ENCODE results near the gene OR8B2. TPM values are rescaled to one million over a fixed set of nuclear protein-coding genes. Genes with fewer than 3 reads are reported as not detected.

OR8B2 gene
- total RNA-seq, 1 donor from 2014 or later: not detected

- H3K4me1 Mint-ChIP-seq (ENCODE audit: unreplicated experiment): no peaks in the 10 kb centered on the region
- H3K4me3 Mint-ChIP-seq (ENCODE audit: unreplicated experiment): no peak overlapping the region
- H3K27me3 Mint-ChIP-seq (ENCODE audit: unreplicated experiment): no peaks in the 10 kb centered on the region
- no peak overlapping the region for H3K27ac Mint-ChIP-seq (ENCODE audit: unreplicated experiment)
- no peaks in the 10 kb centered on the region for H3K36me3 Mint-ChIP-seq (ENCODE audit: unreplicated experiment)
- TF ChIP-seq, protein P1, sequence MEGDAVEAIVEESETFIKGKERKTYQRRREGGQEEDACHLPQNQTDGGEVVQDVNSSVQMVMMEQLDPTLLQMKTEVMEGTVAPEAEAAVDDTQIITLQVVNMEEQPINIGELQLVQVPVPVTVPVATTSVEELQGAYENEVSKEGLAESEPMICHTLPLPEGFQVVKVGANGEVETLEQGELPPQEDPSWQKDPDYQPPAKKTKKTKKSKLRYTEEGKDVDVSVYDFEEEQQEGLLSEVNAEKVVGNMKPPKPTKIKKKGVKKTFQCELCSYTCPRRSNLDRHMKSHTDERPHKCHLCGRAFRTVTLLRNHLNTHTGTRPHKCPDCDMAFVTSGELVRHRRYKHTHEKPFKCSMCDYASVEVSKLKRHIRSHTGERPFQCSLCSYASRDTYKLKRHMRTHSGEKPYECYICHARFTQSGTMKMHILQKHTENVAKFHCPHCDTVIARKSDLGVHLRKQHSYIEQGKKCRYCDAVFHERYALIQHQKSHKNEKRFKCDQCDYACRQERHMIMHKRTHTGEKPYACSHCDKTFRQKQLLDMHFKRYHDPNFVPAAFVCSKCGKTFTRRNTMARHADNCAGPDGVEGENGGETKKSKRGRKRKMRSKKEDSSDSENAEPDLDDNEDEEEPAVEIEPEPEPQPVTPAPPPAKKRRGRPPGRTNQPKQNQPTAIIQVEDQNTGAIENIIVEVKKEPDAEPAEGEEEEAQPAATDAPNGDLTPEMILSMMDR (IDR thresholded peaks at IDR 0.05): no peak
- H3K9me3 Mint-ChIP-seq (ENCODE audit: unreplicated experiment): no peaks in the 10 kb centered on the region
- DNase-seq (ENCODE audit: extremely low spot score, unreplicated experiment): no peak
These were observed 40.0 kb downstream of the OR8B2 start for GRCh38 chr11:124344346-124344745.

GRCh38 chr11:124340142-124340447 is 44.2 kb downstream of the OR8B2 start:
- TF ChIP-seq, protein P1 (IDR thresholded peaks at IDR 0.05): no peak
- Mint-ChIP-seq H3K27ac (ENCODE audit: unreplicated experiment) (no peak overlapping the region), H3K27me3 (ENCODE audit: unreplicated experiment) (no peaks in the 10 kb centered on the region), H3K4me3 (ENCODE audit: unreplicated experiment) (no peak overlapping the region), H3K9me3 (ENCODE audit: unreplicated experiment) (no peaks in the 10 kb centered on the region), H3K36me3 (ENCODE audit: unreplicated experiment) (no peaks in the 10 kb centered on the region), H3K4me1 (ENCODE audit: unreplicated experiment) (no peaks in the 10 kb centered on the region)
- no peak for DNase-seq (ENCODE audit: extremely low spot score, unreplicated experiment)

DNA sequence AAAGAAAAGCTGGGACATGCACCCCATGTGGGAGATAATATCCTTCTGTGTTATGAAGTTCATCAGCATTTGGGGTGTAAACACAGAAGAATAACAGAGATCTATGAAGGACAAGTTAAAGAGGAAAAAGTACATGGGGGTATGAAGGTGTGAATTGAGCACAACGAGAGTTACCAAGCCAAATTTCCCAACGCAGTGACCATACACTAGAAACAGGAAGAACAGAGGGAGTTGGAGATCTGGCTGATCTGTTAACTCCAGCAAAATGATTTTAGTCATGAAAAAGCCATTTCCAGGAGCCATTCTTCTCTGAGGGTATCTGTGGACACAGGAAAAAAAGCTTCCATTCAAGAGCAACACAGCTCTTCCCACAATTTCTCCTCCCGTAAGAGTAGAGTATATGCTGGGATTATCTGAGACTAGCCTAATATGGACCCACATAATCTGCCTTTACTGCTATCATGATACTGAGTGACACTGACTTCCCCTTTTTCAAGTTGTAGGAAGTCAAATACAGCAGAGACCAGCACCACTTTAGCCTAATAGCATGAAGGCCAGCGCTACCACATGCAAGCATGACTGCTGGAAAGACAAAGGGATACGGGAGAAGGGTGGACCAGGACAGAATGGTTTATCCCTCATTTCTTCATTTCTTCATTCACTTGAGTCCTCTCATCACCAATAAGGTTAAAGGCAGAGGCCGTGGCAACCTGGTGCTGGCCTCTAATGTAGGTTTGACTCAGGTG is 44.7 kb downstream of the OR8B2 start:
- H3K27me3 Mint-ChIP-seq (ENCODE audit: unreplicated experiment): no peaks in the 10 kb centered on the region
- no peaks in the 10 kb centered on the region for H3K9me3 Mint-ChIP-seq (ENCODE audit: unreplicated experiment)
- H3K27ac Mint-ChIP-seq (ENCODE audit: unreplicated experiment): no peak overlapping the region
- H3K4me3 Mint-ChIP-seq (ENCODE audit: unreplicated experiment): no peak overlapping the region
- TF ChIP-seq, protein P1 (IDR thresholded peaks at IDR 0.05): no peak
- DNase-seq (ENCODE audit: extremely low spot score, unreplicated experiment): no peak
- no peaks in the 10 kb centered on the region for H3K4me1 Mint-ChIP-seq (ENCODE audit: unreplicated experiment)
- H3K36me3 Mint-ChIP-seq (ENCODE audit: unreplicated experiment): no peaks in the 10 kb centered on the region

Other genes with a start within 250 kb of the OR8B2 start
- gene OR10D3, start 201.2 kb downstream of the OR8B2 start, total RNA-seq: not detected in 2 replicates
- gene OR8G1, start 143.4 kb downstream of the OR8B2 start, total RNA-seq: not detected in 2 replicates
- not detected in 2 replicates for gene OR8G5, start 128.1 kb downstream of the OR8B2 start, total RNA-seq
- gene OR8D1, start 70.5 kb downstream of the OR8B2 start, total RNA-seq: not detected in 2 replicates
- gene OR8D2, start 64.3 kb downstream of the OR8B2 start, total RNA-seq: not detected in 2 replicates
- not detected in 2 replicates for gene OR8B3, start 14.5 kb upstream of the OR8B2 start, total RNA-seq
- not detected in 2 replicates for gene OR8B4, start 40.4 kb upstream of the OR8B2 start, total RNA-seq
- not detected in 2 replicates for gene OR8B8, start 61.2 kb upstream of the OR8B2 start, total RNA-seq
- not detected in 2 replicates for gene OR8B12, start 159.2 kb upstream of the OR8B2 start, total RNA-seq
- gene OR8A1, start 185.5 kb upstream of the OR8B2 start, total RNA-seq: not detected in 2 replicates
- gene PANX3, start 226.9 kb upstream of the OR8B2 start, total RNA-seq: not detected in 2 replicates
- gene TBRG1, start 238.4 kb upstream of the OR8B2 start, total RNA-seq: 34.8 and 37.4 TPM in 2 replicates

Data from osteocyte (in vitro differentiated cells).